Thoracic aorta (tissue), 2 donors: Measurements from ENCODE around the gene TPTE2. TPM values are rescaled to one million over a fixed set of nuclear protein-coding genes. Genes with fewer than 3 reads are reported as not detected.
"Not testable (repeated sequence)": the region's sequence is repeated elsewhere in the genome, so short reads cannot be mapped to it uniquely, and the experiment has no call there.

Experiments used
- ATAC-seq: fragments of 150-250 bp; one replicate; pipeline ENCODE4 v1.8.0; 2017; ENCODE audit warnings: low read depth; ENCODE audit not compliant: insufficient number of reproducible peaks, low FRiP score
- DNase-seq: peaks from one replicate; pipeline ENCODE4 v3.0.0-alpha.2; 2020; ENCODE audit warnings: low spot score
- H3K27ac ChIP-seq, 2 donors: fragments of 200-600 bp; sonication (generic); 1 replicate in 1 of 2; 2 replicates in 1 of 2; pipeline ENCODE4 v1.5.1; 2016; ENCODE audit warnings: mild to moderate bottlenecking in 2 of 2, moderate library complexity in 2 of 2
- H3K27me3 ChIP-seq: fragments of 200-600 bp; sonication (generic); replicated peaks from 2 replicates; pipeline ENCODE4 v1.6.0; 2016; ENCODE audit warnings: mild to moderate bottlenecking; ENCODE audit not compliant: insufficient read depth
- H3K36me3 ChIP-seq: fragments of 200-600 bp; sonication (generic); one replicate; pipeline ENCODE4 v1.5.1; 2016
- H3K4me1 ChIP-seq, 2 donors: fragments of 200-600 bp; sonication (generic); 1 replicate in 1 of 2; 2 replicates in 1 of 2; pipeline versions ENCODE4 v1.5.1 to v1.6.0; 2016; ENCODE audit warnings: low read depth in 2 of 2, mild to moderate bottlenecking in 1 of 2; ENCODE audit not compliant: control insufficient read depth in 1 of 2
- H3K4me3 ChIP-seq: fragments of 200-600 bp; sonication (generic); 2 replicates; pipeline ENCODE4 v1.5.1; 2016; ENCODE audit warnings: mild to moderate bottlenecking
- H3K9me3 ChIP-seq: fragments of 200-600 bp; sonication (generic); 2 replicates; pipeline ENCODE4 v1.5.1; 2016
- total RNA-seq, 2 donors: library from RNA; depleted of rRNA; stranded (reverse); fragments of >200 nt; gene quantifications; one replicate each; pipeline versions ENCODE4 v1.1.0 to v1.2.3, GENCODE V29; 2016
- TF ChIP-seq, protein P1 (sequence below): fragments of 200-600 bp; sonication (generic); IDR thresholded peaks from one replicate; pipeline ENCODE4 v1.5.1; 2019; ENCODE audit warnings: antibody characterized with exemption

The TPTE2 gene
- total RNA-seq, 2 donors from 2014 or later, result not detected

DNA sequence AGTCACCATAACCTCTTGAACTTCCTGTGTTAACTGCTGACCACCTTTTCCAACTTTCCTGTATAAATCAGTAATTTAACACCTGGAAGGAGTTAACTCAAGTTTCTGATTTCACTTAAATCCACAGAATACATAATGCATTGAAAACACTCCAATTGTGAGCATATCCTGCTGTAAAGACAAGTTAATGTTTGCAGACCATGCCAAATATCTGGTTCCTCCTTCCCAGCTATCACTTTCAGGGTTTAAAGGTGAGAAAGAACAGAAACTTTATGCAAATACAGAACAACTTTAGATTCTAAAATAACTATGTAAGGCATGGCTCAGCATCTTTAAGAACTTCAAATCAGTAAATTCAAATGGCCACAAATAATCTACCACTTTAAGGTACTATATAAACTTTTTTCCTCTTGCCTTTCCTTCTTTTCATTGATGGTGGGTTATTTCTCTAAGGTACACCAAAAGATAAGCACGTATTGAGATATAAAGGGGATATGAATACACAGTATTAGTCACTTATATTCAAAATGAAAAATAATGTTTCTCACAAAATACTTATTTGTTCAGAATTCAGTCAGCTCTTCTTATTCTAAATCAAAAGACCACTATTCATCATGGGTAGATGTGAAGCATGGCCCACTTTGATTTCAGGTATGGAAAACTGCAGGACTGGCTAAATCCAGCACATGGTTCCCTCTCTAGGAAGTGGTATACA, 6.6 kb upstream of the TPTE2 start:
- H3K9me3 ChIP-seq, result no peaks in the 10 kb centered on the region
- TF ChIP-seq, protein P1, sequence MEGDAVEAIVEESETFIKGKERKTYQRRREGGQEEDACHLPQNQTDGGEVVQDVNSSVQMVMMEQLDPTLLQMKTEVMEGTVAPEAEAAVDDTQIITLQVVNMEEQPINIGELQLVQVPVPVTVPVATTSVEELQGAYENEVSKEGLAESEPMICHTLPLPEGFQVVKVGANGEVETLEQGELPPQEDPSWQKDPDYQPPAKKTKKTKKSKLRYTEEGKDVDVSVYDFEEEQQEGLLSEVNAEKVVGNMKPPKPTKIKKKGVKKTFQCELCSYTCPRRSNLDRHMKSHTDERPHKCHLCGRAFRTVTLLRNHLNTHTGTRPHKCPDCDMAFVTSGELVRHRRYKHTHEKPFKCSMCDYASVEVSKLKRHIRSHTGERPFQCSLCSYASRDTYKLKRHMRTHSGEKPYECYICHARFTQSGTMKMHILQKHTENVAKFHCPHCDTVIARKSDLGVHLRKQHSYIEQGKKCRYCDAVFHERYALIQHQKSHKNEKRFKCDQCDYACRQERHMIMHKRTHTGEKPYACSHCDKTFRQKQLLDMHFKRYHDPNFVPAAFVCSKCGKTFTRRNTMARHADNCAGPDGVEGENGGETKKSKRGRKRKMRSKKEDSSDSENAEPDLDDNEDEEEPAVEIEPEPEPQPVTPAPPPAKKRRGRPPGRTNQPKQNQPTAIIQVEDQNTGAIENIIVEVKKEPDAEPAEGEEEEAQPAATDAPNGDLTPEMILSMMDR, result no peak
- ATAC-seq (no peak), DNase-seq (no peak)
- no peak overlapping the region for H3K4me3 ChIP-seq
- no peak overlapping the region for H3K27ac ChIP-seq
- no peaks in the 10 kb centered on the region for H3K36me3 ChIP-seq
- H3K4me1 ChIP-seq, result no peaks in the 10 kb centered on the region
- H3K27me3 ChIP-seq, result no peaks in the 10 kb centered on the region

DNA sequence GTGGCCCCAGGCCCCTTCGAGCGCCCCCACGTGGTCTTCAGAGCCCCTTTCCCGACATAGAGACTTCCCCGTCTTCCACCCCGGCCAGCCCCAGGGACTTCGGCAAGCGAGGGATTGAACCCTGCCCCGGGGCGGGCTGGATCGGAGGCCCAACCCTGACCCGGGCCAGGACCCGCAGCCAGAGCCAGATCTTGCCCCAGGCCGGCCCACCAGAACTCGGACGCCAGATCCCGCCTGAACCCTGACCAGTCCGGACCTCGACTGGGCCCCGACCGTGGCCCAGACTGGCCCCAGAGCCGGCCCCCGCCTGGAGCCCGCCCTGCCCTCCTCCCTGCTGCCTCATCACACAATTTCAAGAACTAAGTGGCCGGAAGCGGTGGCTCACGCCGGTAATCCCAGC, 253 bp upstream of the TPTE2 start:
- TF ChIP-seq, protein P1, result no peak
- Histone ChIP-seq H3K27me3 (no peaks in the 10 kb centered on the region), H3K4me3 (no peak overlapping the region), H3K9me3 (no peaks in the 10 kb centered on the region), H3K36me3 (no peaks in the 10 kb centered on the region), H3K27ac (no peak overlapping the region), H3K4me1 (no peaks in the 10 kb centered on the region)
- no peak for DNase-seq
- ATAC-seq, result no peak

DNA sequence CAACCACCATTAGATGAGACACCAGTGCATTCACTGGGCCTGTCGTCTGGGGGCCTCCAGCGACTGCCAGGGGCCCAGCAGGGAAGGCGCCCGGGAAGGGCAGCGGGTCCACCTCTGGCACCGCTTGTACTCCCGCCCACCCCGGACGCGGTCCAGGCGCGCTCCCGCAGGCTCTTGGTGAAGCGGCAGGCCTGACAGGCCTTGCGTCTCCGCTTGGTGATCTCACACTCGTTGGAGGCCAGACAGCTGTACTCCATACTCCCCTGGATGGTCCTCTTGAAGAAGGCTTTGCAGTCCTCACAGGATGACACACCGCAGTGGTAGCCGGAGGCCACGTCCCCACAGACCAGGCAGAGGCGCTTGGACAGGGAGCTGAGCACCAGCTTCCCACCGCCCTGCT, 660 bp downstream of the TPTE2 start:
- DNase-seq, H3K27ac ChIP-seq, H3K27me3 ChIP-seq, H3K4me3 ChIP-seq, H3K9me3 ChIP-seq, H3K4me1 ChIP-seq, H3K36me3 ChIP-seq, ATAC-seq: not testable (repeated sequence)

DNA sequence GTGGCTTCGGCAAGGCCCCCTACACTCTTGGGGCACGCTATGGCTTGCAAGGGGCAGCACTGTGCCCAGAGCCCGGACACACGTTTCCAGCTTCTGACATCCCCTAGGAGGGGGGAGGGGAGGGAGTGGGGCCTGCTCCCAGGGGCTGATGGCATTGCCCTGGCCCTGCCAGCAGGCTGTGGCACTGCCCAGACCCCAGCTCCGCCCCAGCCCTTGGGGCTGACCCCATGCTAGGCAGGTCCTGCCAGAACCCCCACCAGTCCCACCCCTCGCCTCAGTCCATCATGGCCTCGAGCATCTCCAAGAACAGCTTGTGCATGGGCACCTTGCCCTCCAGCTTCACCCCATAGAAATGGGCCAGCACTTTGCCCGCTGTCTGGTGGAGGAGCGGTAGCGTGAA, 1.6 kb downstream of the TPTE2 start:
- not testable (repeated sequence) for H3K4me1 ChIP-seq, H3K27ac ChIP-seq, H3K27me3 ChIP-seq, H3K9me3 ChIP-seq, H3K4me3 ChIP-seq, DNase-seq, H3K36me3 ChIP-seq, ATAC-seq

DNA sequence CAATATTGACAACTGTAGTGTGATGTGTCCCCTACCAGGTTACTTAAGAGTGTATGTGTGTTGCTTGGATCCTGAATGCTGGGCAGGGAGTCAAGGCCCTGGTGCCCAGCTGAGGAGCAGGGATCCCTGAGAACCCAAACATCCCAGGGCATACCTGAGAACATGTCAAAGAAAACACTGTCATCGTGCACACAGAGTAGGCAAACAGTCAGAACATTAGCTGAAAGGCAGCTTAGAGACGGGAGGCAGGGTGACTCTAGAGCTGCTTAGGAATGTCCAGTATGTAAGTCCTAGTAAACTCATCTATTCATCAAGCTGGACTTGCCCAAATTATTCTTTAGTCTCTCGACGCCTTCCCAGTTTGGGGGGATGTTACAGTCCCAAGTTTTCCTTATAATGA, 4.0 kb downstream of the TPTE2 start:
- H3K36me3 ChIP-seq, DNase-seq, H3K9me3 ChIP-seq, H3K4me1 ChIP-seq, H3K4me3 ChIP-seq, ATAC-seq, H3K27me3 ChIP-seq, H3K27ac ChIP-seq: not testable (repeated sequence)

DNA sequence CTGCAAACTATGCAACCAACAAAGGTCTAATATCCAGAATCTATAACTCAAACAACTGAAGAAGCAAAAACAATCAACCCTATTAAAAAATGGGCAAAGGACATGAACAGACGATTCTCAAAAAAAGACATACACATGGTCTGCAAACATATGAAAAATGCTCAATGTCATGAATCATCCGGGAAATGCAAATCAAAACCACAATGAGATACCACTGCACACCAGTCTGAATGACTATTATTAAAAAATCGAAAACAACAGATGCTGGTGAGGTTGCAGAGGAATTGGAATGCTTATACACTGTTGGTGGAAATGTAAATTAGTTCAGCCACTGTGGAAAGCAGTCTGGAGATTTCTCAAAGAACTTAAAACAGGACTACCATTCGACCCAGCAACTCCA, 12.1 kb downstream of the TPTE2 start:
- not testable (repeated sequence) for DNase-seq, H3K9me3 ChIP-seq, H3K27ac ChIP-seq, H3K27me3 ChIP-seq, H3K36me3 ChIP-seq, H3K4me3 ChIP-seq, ATAC-seq, H3K4me1 ChIP-seq

DNA sequence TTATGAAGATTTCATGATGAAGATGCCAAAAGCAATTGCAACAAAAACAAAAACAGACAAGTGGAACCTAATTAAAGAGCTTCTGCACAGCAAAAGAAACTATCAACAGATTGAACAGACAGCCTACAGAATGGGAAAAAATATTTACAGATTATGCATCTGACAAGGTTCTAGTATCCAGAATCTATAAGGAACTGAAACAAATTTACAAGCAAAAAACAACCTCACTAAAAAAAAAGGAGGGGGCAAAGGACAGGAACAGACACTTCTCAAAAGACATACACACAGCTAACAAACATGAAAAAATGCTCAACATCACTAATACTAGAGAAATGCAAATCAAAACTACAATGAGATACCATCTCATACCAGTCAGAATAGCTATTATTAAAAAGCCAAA, 35.7 kb downstream of the TPTE2 start:
- not testable (repeated sequence) for DNase-seq, H3K36me3 ChIP-seq, H3K9me3 ChIP-seq, ATAC-seq, H3K4me3 ChIP-seq, H3K27me3 ChIP-seq, H3K27ac ChIP-seq, H3K4me1 ChIP-seq

DNA sequence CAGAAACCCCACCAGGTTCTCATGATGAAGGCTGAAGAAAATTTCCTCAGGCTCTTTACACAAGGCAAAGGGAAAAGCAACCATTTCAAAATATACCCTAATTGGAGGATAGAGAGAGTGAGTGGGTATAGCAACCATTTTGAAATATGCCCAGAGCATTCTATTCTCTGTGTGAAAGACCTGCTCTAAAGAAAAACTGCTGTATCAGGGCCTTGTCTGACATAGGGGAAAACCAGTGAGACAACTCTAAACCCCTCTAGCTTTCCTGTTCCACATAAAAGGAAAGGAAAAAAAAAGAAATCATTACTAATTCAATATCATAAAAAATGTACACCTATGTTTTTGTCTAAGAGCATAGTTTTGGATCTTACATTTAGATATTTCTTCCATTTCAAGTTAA, 42.3 kb downstream of the TPTE2 start:
- TF ChIP-seq, protein P1, result no peak
- no peaks in the 10 kb centered on the region for H3K4me1 ChIP-seq
- H3K27ac ChIP-seq, result no peak overlapping the region
- DNase-seq (no peak), ATAC-seq (no peak)
- no peaks in the 10 kb centered on the region for H3K27me3 ChIP-seq
- no peaks in the 10 kb centered on the region for H3K36me3 ChIP-seq
- H3K4me3 ChIP-seq, result no peak overlapping the region
- H3K9me3 ChIP-seq, result no peaks in the 10 kb centered on the region

DNA sequence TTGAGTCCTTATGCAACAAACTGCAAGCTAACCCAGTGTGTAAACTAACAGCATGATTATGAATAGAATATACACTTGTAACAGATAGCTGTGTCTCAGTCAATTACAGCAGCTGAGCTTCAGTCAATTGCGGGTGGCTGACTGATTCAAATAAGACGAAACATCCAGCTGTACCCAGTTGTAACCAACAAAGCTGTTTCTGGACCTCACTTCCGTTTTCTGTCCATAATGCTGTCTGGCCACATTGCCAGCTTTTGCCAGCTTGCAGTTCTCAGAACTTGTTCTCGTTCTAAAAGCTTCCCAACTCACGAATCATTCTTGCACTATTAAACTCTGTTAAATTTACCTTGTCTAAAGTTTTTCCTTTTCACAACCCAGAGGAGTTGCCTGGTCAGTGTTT, 53.7 kb downstream of the TPTE2 start:
- H3K4me1 ChIP-seq, H3K9me3 ChIP-seq, DNase-seq, H3K27ac ChIP-seq, ATAC-seq, H3K4me3 ChIP-seq, H3K36me3 ChIP-seq, H3K27me3 ChIP-seq: not testable (repeated sequence)

DNA sequence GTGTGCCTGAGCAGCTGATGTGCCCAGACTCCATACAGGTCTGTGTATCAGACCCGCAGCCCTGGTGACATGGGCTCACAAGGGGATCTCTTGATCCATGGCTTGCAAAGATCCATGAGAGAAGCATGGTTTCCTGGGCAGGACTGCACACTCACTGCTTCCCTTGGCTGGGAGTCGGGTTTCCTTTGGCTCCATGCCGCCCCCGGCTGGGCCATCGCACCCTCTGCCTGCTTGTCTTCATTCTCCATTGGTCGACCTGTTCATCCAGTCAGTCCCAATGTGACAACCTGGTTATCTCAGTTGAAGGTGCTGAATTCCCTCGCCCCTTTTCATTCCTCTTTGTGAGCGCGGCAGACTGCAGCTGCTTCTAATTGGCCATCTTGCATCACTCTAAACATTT, 101.2 kb downstream of the TPTE2 start:
- not testable (repeated sequence) for H3K27me3 ChIP-seq, H3K9me3 ChIP-seq, H3K27ac ChIP-seq, H3K36me3 ChIP-seq, H3K4me3 ChIP-seq, ATAC-seq, DNase-seq, H3K4me1 ChIP-seq
